Measurements from ENCODE around the gene FOS. TPM values are rescaled to one million over a fixed set of nuclear protein-coding genes. Genes with fewer than 3 reads are reported as not detected.

FOS gene
- total and polyA plus RNA-seq, 2 of the 4 experiments (the other 2 are of a cell fraction), result 53.6 to 171 TPM

GRCh38 chr14:75315144-75315543 lies 36.5 kb downstream of the FOS start:
- in situ Hi-C loops (cut with MboI; ENCODE audit: low sequenced_read_pairs), result no loop called here
- ChIA-PET POLR2A (ENCODE audit: unreplicated experiment) (no interaction called here), CTCF (no interaction called here)
- H3K56ac ChIP-seq (ENCODE audit: extremely low read depth, insufficient read depth, low read length), result no peak overlapping the region
- no peak overlapping the region for H3K9ac ChIP-seq (ENCODE audit: low read depth, low read length)
- no peak overlapping the region for H3K4me2 ChIP-seq (ENCODE audit: low read depth, low read length)
- H3K4me1 ChIP-seq (ENCODE audit: control insufficient read depth, insufficient read depth, low read length), result peaks cover 10% of the 10 kb centered on the region
- H2BK20ac ChIP-seq (ENCODE audit: low read depth, low read length), result no peak overlapping the region
- no peak overlapping the region for H2AK9ac ChIP-seq (replicated peaks; ENCODE audit: low read depth, low read length, poor library complexity)
- no peak overlapping the region for H4K5ac ChIP-seq (ENCODE audit: low read depth, low read length)
- no peak overlapping the region for H4K91ac ChIP-seq (ENCODE audit: insufficient read depth, low read depth, low read length)
- no peak overlapping the region for H3K4me3 ChIP-seq (ENCODE audit: insufficient read depth, low read depth, low read length)
- H3K27ac ChIP-seq (ENCODE audit: insufficient read depth, low read length), result no peak overlapping the region
- no peak overlapping the region for H4K8ac ChIP-seq (ENCODE audit: low read depth in 2 of 2, low read length in 2 of 2)
- H4K20me1 ChIP-seq (ENCODE audit: insufficient read depth, low read length), result no peaks in the 10 kb centered on the region
- no peak overlapping the region for H2BK15ac ChIP-seq (ENCODE audit: low read depth, low read length)
- no peak overlapping the region for H3K18ac ChIP-seq (ENCODE audit: low read depth, low read length)
- TF ChIP-seq RFX5 (IDR thresholded peaks at IDR 0.05; ENCODE audit: low read depth, low read length) (no peak), CHD1 (IDR thresholded peaks at IDR 0.05; ENCODE audit: low read depth, low read length) (no peak), CEBPB (IDR thresholded peaks at IDR 0.05; ENCODE audit: low read depth, low read length) (no peak)
- no peak overlapping the region for H3K14ac ChIP-seq (replicated peaks; ENCODE audit: low read depth, low read length)
- ATAC-seq (ENCODE audit: low read depth) (peak; percentile 56), DNase-seq (peak; percentile 52)
- no peaks in the 10 kb centered on the region for H3K36me3 ChIP-seq (ENCODE audit: control insufficient read depth, insufficient read depth, low read length)
- H2AFZ ChIP-seq (replicated peaks; ENCODE audit: low read length, poor library complexity), result peak overlapping the region; percentile 63
- no peaks in the 10 kb centered on the region for H3K79me1 ChIP-seq (ENCODE audit: low read depth in 1 of 2, low read length in 2 of 2)
- H2AK5ac ChIP-seq (ENCODE audit: low read depth, low read length), result no peak overlapping the region
- WGBS, 2 experiments (ENCODE audit: extremely low coverage in 2 of 2, insufficient read length in 1 of 2), result 0% methylated on average over 1 of the region's 4 CpGs; no CpG with 5 or more reads in 1 of the 2 experiments
- no peak overlapping the region for H3K4ac ChIP-seq (ENCODE audit: low read depth, low read length)
- dilution Hi-C loops (cut with HindIII; ENCODE audit: low sequenced_read_pairs, unreplicated experiment), result loop anchor here (25.0 kb wide), 1 partner anchor 178 kb away; the partner anchor contains the start of gene NEK9
- peaks cover 22% of the 10 kb centered on the region for H3K27me3 ChIP-seq (ENCODE audit: control insufficient read depth, insufficient read depth, low read length)
- H2BK5ac ChIP-seq (ENCODE audit: low read depth, low read length, poor library complexity, severe bottlenecking), result no peak overlapping the region
- intact Hi-C loops (cut with micrococcal nuclease), result no loop called here
- no peak overlapping the region for H2BK120ac ChIP-seq (ENCODE audit: low read depth, low read length)
- no peaks in the 10 kb centered on the region; the same call in 1 of the 2 replicates for H3K9me1 ChIP-seq (ENCODE audit: insufficient read depth, low read length)
- peak overlapping the region; percentile 12; the same call in 1 of the 2 replicates for H3K23ac ChIP-seq (ENCODE audit: low read depth, low read length)
- no TSS peak for BruUV-seq (replicated peaks)
- peaks cover 4% of the 10 kb centered on the region for H3K9me3 ChIP-seq (ENCODE audit: control insufficient read depth, insufficient read depth, low read length)

Measured in IMR-90 (cell line).